Osteoblast (primary cell): ENCODE measurements around the gene TLK1. TPM values are rescaled to one million over a fixed set of nuclear protein-coding genes. Genes with fewer than 3 reads are reported as not detected.

Source experiments
- DNase-seq: peaks from one replicate; pipeline ENCODE4 v3.0.0; 2011; ENCODE audit warnings: low spot score, mixed read lengths; ENCODE audit not compliant: insufficient read length; ENCODE audit errors: missing footprints
- H2AFZ ChIP-seq: 2 replicates; pipeline ENCODE4 v1.6.0; 2011; ENCODE audit warnings: mild to moderate bottlenecking, low read length
- H3K27ac ChIP-seq: 2 replicates; pipeline ENCODE4 v1.5.1; 2011; ENCODE audit warnings: mild to moderate bottlenecking, low read depth, low read length, moderate library complexity
- H3K27me3 ChIP-seq: 2 replicates; pipeline ENCODE4 v1.6.0; 2012; ENCODE audit warnings: mild to moderate bottlenecking, control low read depth, inconsistent platforms, low read length, moderate library complexity; ENCODE audit not compliant: insufficient read depth
- H3K36me3 ChIP-seq: 2 replicates; pipeline ENCODE4 v1.5.1; 2011; ENCODE audit warnings: mild to moderate bottlenecking, low read length, control low read depth, moderate library complexity; ENCODE audit not compliant: insufficient read depth
- H3K4me1 ChIP-seq: 2 replicates; pipeline ENCODE4 v1.5.1; 2011; ENCODE audit warnings: mild to moderate bottlenecking, low read length, control low read depth, moderate library complexity; ENCODE audit not compliant: insufficient read depth
- H3K4me2 ChIP-seq: 2 replicates; pipeline ENCODE4 v1.6.0; 2011; ENCODE audit warnings: mild to moderate bottlenecking, low read length; ENCODE audit not compliant: insufficient read depth
- H3K4me3 ChIP-seq: fragments of 200-600 bp; sonication (generic); 3 replicates; pipeline ENCODE4 v1.5.1; 2012; ENCODE audit warnings: mild to moderate bottlenecking, low read length, inconsistent platforms; ENCODE audit not compliant: insufficient read depth
- H3K79me2 ChIP-seq: 2 replicates; pipeline ENCODE4 v1.6.0; 2012; ENCODE audit warnings: mild to moderate bottlenecking, low read length, control low read depth, inconsistent platforms; ENCODE audit not compliant: insufficient read depth
- H3K9me3 ChIP-seq: 2 replicates; pipeline ENCODE4 v1.5.1; 2011; ENCODE audit warnings: low read depth, low read length, control low read depth
- H4K20me1 ChIP-seq: 2 replicates; pipeline ENCODE4 v1.6.0; 2012; ENCODE audit warnings: mild to moderate bottlenecking, low read length, control low read depth; ENCODE audit not compliant: insufficient read depth
- CTCF ChIP-seq: IDR thresholded peaks from 2 replicates; pipeline ENCODE4 v1.5.1; 2011; ENCODE audit warnings: mild to moderate bottlenecking, low read depth, low read length, moderate library complexity; ENCODE audit errors: extremely low read depth
- total RNA-seq: library from RNA; depleted of rRNA; stranded (reverse); fragments of >200 nt; gene quantifications from 2 replicates; pipeline ENCODE4 v1.2.3, GENCODE V29; 2012

Gene TLK1
- total RNA-seq, 1 donor: 22.1 TPM

- Histone ChIP-seq H3K27me3 (no peaks in the 10 kb centered on the region), H2AFZ (no peak overlapping the region), H3K9me3 (no peaks in the 10 kb centered on the region), H3K4me3 (no peak overlapping the region), H3K4me1 (no peaks in the 10 kb centered on the region), H4K20me1 (peaks cover 9% of the 10 kb centered on the region), H3K79me2 (peaks cover 94% of the 10 kb centered on the region), H3K4me2 (no peak overlapping the region), H3K27ac (no peak overlapping the region), H3K36me3 (no peaks in the 10 kb centered on the region)
- no peak for DNase-seq
- no peak for TF ChIP-seq CTCF
Measured at GRCh38 chr2:171107803-171108202, 52.9 kb downstream of the TLK1 start.

DNA sequence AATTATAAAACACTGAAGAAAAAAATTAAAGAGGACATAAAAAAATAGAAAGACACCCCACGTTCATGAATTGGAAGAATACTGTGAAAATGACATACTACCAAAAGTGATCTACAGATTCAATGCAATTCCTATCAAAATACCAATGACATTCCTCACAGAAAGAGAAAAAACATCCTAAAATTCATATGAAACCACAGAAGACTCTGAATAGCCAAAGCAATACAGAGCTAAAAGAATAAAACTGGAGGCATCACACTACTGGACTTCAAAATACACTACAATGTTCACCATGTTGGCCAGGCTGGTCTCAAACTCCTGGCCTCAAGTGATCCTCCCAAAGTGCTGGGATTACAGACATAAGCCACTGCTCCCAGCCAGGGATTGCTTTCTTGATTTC is 56.3 kb downstream of the TLK1 start:
- H2AFZ ChIP-seq: no peak overlapping the region
- H3K79me2 ChIP-seq: peaks cover 90% of the 10 kb centered on the region
- H3K4me1 ChIP-seq: no peaks in the 10 kb centered on the region
- DNase-seq: no peak
- H3K4me3 ChIP-seq: no peak overlapping the region
- no peaks in the 10 kb centered on the region for H3K27me3 ChIP-seq
- H3K27ac ChIP-seq: no peak overlapping the region
- no peak for TF ChIP-seq CTCF
- no peak overlapping the region for H3K4me2 ChIP-seq
- H3K36me3 ChIP-seq: no peaks in the 10 kb centered on the region
- no peaks in the 10 kb centered on the region for H3K9me3 ChIP-seq
- peaks cover 11% of the 10 kb centered on the region for H4K20me1 ChIP-seq

GRCh38 chr2:171102802-171103201 is 57.9 kb downstream of the TLK1 start:
- Histone ChIP-seq H3K4me2 (no peak overlapping the region), H3K36me3 (no peaks in the 10 kb centered on the region), H3K4me1 (no peaks in the 10 kb centered on the region), H4K20me1 (peaks cover 7% of the 10 kb centered on the region), H3K27ac (no peak overlapping the region), H3K27me3 (no peaks in the 10 kb centered on the region), H3K79me2 (peaks cover 90% of the 10 kb centered on the region), H3K9me3 (no peaks in the 10 kb centered on the region), H3K4me3 (no peak overlapping the region), H2AFZ (no peak overlapping the region)
- no peak for TF ChIP-seq CTCF
- no peak for DNase-seq

- no peaks in the 10 kb centered on the region for H3K9me3 ChIP-seq
- DNase-seq: no peak
- no peak overlapping the region for H3K4me2 ChIP-seq
- no peak overlapping the region for H2AFZ ChIP-seq
- H3K36me3 ChIP-seq: no peaks in the 10 kb centered on the region
- peaks cover 8% of the 10 kb centered on the region for H4K20me1 ChIP-seq
- TF ChIP-seq CTCF: no peak
- no peak overlapping the region for H3K27ac ChIP-seq
- H3K4me3 ChIP-seq: no peak overlapping the region
- no peaks in the 10 kb centered on the region for H3K4me1 ChIP-seq
- peaks cover 90% of the 10 kb centered on the region for H3K79me2 ChIP-seq
- no peaks in the 10 kb centered on the region for H3K27me3 ChIP-seq
Measured at GRCh38 chr2:171100370-171100769, 60.3 kb downstream of the TLK1 start.
